Peyer's patch (tissue), 4 donors: ENCODE data around the gene PRDM15. TPM values are rescaled to one million over a fixed set of nuclear protein-coding genes. Genes with fewer than 3 reads are reported as not detected.

Experiments used
- DNase-seq, 3 donors: peaks; one replicate each; pipeline ENCODE4 v3.0.0-alpha.2; 2017 to 2019
- H3K27ac ChIP-seq, 4 donors: fragments of 200-600 bp; sonication (generic); one replicate each; pipeline ENCODE4 v1.5.1; 2016 to 2019
- H3K27me3 ChIP-seq, 2 donors: fragments of 200-600 bp; sonication (generic); one replicate each; pipeline ENCODE4 v1.5.1; 2019
- H3K36me3 ChIP-seq, 3 donors: fragments of 200-600 bp; sonication (generic); one replicate each; pipeline ENCODE4 v1.5.1; 2016 to 2019
- H3K4me1 ChIP-seq, 4 donors: fragments of 200-600 bp; sonication (generic); one replicate each; pipeline ENCODE4 v1.5.1; 2016 to 2019
- H3K4me3 ChIP-seq, 4 donors: fragments of 200-600 bp; sonication (generic); 1 replicate in 3 of 4; 2 replicates in 1 of 4; pipeline ENCODE4 v1.5.1; 2016 to 2019; ENCODE audit warnings: mild to moderate bottlenecking in 1 of 4
- H3K9me3 ChIP-seq, 4 donors: fragments of 200-600 bp; sonication (generic); one replicate each; pipeline ENCODE4 v1.5.1; 2016 to 2019; ENCODE audit warnings: mild to moderate bottlenecking in 1 of 4
- CTCF ChIP-seq, 6 experiments: fragments of 450-650 bp in 4 of 6; fragments of 200-600 bp in 2 of 6; sonication (generic) in 1 of 6; IDR thresholded peaks; one replicate each; pipeline ENCODE4 v1.5.1; 2017 to 2019; ENCODE audit warnings: antibody characterized with exemption in 6 of 6, mild to moderate bottlenecking in 3 of 6, moderate library complexity in 1 of 6
- POLR2A ChIP-seq, 2 donors: fragments of 450-650 bp; IDR thresholded peaks; one replicate each; pipeline ENCODE4 v1.5.1; 2017; ENCODE audit warnings: antibody characterized with exemption in 2 of 2, mild to moderate bottlenecking in 2 of 2, moderate library complexity in 2 of 2
- total RNA-seq, 4 donors: library from RNA; depleted of rRNA; stranded (reverse); fragments of >200 nt; gene quantifications; one replicate each; pipeline ENCODE4 v1.1.0, GENCODE V29; 2016

The PRDM15 gene
- total RNA-seq, 4 donors from 2014 or later: 9.3 to 47.9 (median 16.9) TPM

- Histone ChIP-seq H3K4me1 (peaks cover 0 to 12% (median 3%) of the 10 kb centered on the region in 4 donors), H3K4me3 (no peak overlapping the region), H3K36me3 (no peaks in the 10 kb centered on the region), H3K9me3 (no peaks in the 10 kb centered on the region), H3K27ac (no peak overlapping the region), H3K27me3 (no peaks in the 10 kb centered on the region)
- TF ChIP-seq POLR2A (IDR thresholded peaks at IDR 0.05): no peak
- TF ChIP-seq CTCF (IDR thresholded peaks at IDR 0.05): no peak
- no peak for DNase-seq
Measured at GRCh38 chr21:41873005-41873404, 6.1 kb downstream of the PRDM15 start.

- TF ChIP-seq CTCF (IDR thresholded peaks at IDR 0.05) (no peak), POLR2A (IDR thresholded peaks at IDR 0.05) (no peak)
- Histone ChIP-seq H3K9me3 (no peaks in the 10 kb centered on the region), H3K4me3 (no peak overlapping the region), H3K36me3 (no peaks in the 10 kb centered on the region), H3K27ac (no peak overlapping the region), H3K27me3 (no peaks in the 10 kb centered on the region), H3K4me1 (no peaks in the 10 kb centered on the region)
- DNase-seq: no peak
Measured at GRCh38 chr21:41871293-41872030, 7.7 kb downstream of the PRDM15 start.

- TF ChIP-seq POLR2A (IDR thresholded peaks at IDR 0.05): no peak
- TF ChIP-seq CTCF (IDR thresholded peaks at IDR 0.05): no peak
- DNase-seq: no peak
- Histone ChIP-seq H3K36me3 (no peaks in the 10 kb centered on the region), H3K4me3 (no peak overlapping the region), H3K27ac (no peak overlapping the region), H3K4me1 (no peaks in the 10 kb centered on the region), H3K27me3 (no peaks in the 10 kb centered on the region), H3K9me3 (no peaks in the 10 kb centered on the region)
Measured at GRCh38 chr21:41869771-41870170, 9.4 kb downstream of the PRDM15 start.

- no peak for TF ChIP-seq POLR2A (IDR thresholded peaks at IDR 0.05)
- no peak for TF ChIP-seq CTCF (IDR thresholded peaks at IDR 0.05)
- H3K27me3 ChIP-seq: no peaks in the 10 kb centered on the region
- no peaks in the 10 kb centered on the region for H3K9me3 ChIP-seq
- H3K4me3 ChIP-seq: no peak overlapping the region
- H3K36me3 ChIP-seq: no peaks in the 10 kb centered on the region
- H3K4me1 ChIP-seq: no peaks in the 10 kb centered on the region
- peak in 1 of 3 donors; percentile 30 for DNase-seq
- no peak overlapping the region for H3K27ac ChIP-seq
Measured at GRCh38 chr21:41868062-41868710, 11.0 kb downstream of the PRDM15 start.

GRCh38 chr21:41867313-41867712 lies 11.8 kb downstream of the PRDM15 start:
- no peak overlapping the region for H3K27ac ChIP-seq
- no peak for TF ChIP-seq CTCF (IDR thresholded peaks at IDR 0.05)

More at GRCh38 chr21:41867313-41867712, 11.8 kb downstream of the PRDM15 start:
- H3K4me3 ChIP-seq: no peak overlapping the region
- DNase-seq: no peak
- H3K27me3 ChIP-seq: no peaks in the 10 kb centered on the region
- H3K36me3 ChIP-seq: no peaks in the 10 kb centered on the region
- no peaks in the 10 kb centered on the region for H3K4me1 ChIP-seq
- H3K9me3 ChIP-seq: no peaks in the 10 kb centered on the region
